HG03103 (cell line): ENCODE data around the gene IKBIP.
"Not testable (repeated sequence)": the region's sequence is repeated elsewhere in the genome, so short reads cannot be mapped to it uniquely, and the experiment has no call there.

Source experiments
- ATAC-seq: cut with Tn5 transposase; IDR thresholded peaks from one replicate; pipeline ENCODE4 v1.9.1; 2021; ENCODE audit warnings: low read depth; ENCODE audit not compliant: unreplicated experiment

Gene IKBIP

GRCh38 chr12:98639491-98639890 is 5.1 kb downstream of the IKBIP start:
- ATAC-seq, result no peak

GRCh38 chr12:98638009-98638408 is 6.6 kb downstream of the IKBIP start:
- ATAC-seq, result no peak

- no peak for ATAC-seq
Observed at GRCh38 chr12:98637068-98637467, 7.5 kb downstream of the IKBIP start.

DNA sequence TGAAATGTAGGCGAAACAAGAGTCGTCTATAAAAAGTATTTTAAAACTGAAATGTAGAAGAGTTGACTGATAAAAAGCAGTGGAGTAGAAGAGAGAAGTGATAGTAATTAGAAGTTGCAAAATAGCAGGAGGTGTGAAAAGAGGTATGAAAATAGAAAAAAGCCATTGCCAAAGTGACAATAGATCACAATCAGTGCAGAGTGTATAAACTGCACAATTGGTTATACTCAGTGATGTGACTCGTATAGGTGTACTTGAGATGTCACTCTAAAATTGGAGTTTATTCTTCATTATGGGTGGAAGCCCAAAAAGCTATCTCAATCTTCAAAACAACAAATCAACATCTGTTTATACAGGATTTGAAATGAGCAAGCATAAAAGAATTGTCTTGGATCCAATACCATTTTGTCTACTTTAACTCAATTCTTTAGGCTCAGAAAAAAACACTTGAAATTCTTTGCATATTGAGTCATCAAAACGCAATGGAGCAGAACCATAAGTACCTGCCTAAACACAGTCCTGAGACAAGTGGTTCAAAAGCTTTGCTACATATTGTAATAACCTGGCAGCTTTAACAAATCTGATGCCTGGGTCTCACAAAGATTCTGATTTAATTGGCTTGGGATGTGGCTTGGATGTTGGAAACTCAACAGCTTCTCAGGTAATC is 8.8 kb downstream of the IKBIP start:
- ATAC-seq, result peak; percentile 87

GRCh38 chr12:98618952-98619351 is 25.6 kb downstream of the IKBIP start:
- no peak for ATAC-seq

- ATAC-seq, result peak; percentile 88
Observed at GRCh38 chr12:98612696-98613334, 31.8 kb downstream of the IKBIP start.

- ATAC-seq, result no peak
Observed at GRCh38 chr12:98610596-98610995, 34.0 kb downstream of the IKBIP start.

DNA sequence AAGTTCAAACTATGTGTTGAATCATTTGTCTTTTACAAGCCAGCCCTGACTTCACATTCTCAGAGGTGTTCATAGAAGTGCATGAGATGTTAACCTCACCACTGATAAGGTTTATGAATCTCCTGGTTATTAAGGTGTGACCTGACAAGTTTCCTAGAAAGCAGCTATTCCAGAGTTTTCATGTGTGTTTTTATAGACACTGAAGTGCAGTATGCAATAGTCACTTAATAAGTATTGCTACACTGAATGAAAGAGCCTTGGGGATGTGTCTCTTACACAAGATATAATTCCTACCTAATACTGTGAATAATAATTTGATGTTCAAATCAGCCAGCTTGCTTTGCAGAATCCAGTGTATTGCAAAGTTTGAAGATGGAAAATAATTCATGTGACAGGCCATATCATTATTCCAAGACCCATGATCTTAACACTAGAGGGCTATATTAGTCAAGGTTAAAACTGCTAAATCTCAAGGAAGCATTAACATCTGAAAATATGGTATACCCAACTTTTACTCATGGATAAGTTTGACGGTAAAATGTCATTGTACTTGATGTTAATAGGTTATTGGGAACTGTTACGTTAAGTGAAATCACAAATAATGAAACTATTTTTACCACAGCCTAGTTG is 38.1 kb downstream of the IKBIP start:
- ATAC-seq, result no peak

DNA sequence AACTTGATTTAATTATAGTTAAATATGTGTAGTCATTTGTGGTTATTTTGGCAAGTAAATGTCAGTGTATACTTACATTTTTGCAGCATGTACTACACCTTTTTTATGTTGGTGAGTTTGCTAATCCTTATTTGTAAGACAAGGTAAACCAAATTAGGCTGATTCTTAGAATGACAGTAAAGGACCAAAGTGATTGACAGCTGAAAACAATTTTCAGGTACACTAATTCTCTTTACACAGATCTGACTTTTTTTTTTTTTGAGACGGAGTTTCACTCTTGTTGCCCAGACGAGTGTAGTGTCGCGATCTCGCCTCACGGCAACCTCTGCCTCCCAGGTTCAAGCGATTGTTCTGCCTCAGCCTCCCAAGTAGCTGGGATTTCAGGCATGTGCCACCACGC is 42.7 kb downstream of the IKBIP start:
- ATAC-seq, result no peak

- not testable (repeated sequence) for ATAC-seq
Observed at GRCh38 chr12:98597313-98597712, 47.3 kb downstream of the IKBIP start.

GRCh38 chr12:98595243-98595988 is 49.2 kb downstream of the IKBIP start:
- no peak for ATAC-seq

DNA sequence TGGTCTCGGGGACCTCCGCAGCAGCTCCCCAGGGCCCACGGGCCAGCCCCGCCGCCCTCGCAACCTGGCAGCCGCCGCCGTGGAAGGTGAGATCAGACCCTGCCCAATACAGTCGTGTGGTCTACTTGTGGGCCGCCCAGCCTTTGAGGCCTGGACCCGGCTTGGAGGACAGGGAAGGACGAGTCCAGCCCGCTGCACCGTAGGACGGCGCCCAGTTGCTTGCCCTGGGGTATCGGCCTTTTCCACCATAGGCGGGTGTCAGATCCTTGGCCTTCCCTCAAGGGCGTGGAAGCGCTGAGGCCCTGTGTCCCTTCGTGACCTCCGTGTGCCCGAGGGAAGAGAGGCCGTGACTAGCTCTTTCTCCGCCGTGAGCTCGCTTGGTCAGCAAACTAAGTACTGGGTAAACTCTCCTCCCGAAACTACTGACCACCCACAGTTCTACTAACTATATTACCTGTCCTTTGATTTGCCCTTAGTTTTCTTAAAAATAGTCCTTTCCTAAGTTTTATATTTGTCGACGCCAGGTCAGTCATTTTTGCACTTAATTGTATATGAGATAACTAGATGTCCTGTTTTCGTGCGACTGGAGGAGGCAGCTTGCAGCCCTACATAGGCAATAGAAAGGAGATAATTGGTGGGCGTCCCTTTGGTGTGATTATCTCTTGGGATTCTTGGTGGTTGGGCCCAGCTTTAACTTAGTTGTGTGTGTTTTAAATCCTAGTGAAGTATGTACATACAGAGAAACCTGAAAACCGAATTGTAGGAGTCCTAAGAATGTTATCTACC is 50.3 kb downstream of the IKBIP start:
- no peak for ATAC-seq

- peak; percentile 99 for ATAC-seq
Observed at GRCh38 chr12:98593351-98594049, 51.1 kb downstream of the IKBIP start, which contains the start of gene SLC25A3. SLC25A3 (plus strand) TSS chr12:98593686; CDS start chr12:98593979, 293 bp downstream.

GRCh38 chr12:98592825-98593322 is 51.7 kb downstream of the IKBIP start:
- no peak for ATAC-seq

GRCh38 chr12:98591209-98591608 is 53.4 kb downstream of the IKBIP start:
- ATAC-seq, result no peak

DNA sequence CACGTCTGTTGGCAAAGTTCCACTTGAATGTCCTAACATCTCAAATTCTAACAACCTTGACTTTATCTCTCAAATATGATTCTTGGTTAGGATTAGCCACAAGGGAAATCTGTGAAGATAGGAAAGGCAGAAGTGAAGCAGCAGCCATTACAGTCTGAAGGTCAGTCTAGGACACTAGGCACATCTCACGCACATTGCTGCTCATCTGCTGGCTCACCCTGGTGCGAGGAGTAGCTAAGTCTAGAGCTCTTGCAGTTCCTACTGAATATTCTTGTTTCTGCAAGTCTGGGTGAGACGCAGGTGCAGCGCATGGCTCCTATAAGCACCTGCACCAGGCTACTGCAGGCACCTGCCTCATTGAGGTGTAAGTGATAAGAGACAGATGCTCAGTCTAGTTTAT is 57.5 kb downstream of the IKBIP start:
- ATAC-seq, result no peak

DNA sequence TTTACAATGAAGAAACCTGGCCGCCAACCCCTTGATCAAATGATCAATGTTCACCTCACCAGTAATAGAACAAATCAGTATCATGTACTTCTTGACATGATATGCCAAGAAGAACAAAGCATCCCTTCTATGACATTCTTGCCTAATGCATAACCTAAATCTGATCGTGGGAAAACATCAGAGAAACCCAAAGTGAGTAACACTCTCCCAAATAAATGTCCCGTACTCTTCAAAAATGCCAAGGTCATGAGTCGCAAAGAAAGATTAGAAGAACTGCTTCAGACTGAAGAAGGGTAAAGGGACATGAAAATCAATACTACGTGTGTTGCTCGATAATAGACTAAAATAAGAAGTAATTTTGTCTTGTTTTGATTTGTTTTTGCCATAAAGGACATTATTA is 62.5 kb downstream of the IKBIP start:
- no peak for ATAC-seq

DNA sequence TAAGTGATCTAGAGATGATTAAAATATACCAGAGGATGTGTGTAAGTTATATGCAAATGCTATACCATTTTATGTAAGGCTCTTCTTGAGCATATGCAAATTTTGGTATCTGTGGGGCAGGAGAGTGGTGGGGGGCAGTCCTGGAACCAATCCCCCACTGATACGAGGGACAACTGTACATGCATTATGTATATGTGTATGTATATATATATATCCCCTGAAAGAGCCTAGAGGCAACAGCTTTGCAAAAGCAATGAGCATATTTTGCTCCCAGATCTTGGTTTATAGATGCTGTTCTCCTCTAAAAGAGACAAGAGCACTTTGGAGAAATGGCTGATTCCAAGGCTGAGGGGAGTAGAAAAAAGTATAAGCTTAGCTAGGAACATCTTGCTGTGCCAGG is 63.5 kb downstream of the IKBIP start:
- ATAC-seq, result no peak

GRCh38 chr12:98580695-98581094 is 63.9 kb downstream of the IKBIP start:
- ATAC-seq, result no peak

DNA sequence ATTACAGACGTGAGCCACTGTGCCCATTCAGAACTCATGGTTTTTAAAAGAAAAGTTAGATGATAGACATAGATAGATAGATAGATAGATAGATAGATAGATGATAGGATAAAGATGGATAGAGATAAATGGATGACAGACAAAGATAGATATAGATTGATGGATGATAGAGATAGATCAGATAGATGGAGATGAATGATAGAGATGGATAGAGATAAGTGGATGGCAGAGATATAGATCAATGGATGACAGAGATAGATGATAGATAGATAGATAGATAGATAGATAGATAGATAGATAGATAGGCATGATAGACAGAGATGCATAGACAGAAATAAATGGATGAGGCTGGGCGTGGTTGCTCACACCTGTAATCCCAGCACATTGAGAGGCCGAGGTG is 64.8 kb downstream of the IKBIP start:
- no peak for ATAC-seq
